ENCODE results near the gene NIFK. TPM values are rescaled to one million over a fixed set of nuclear protein-coding genes. Genes with fewer than 3 reads are reported as not detected.

Gene NIFK
- total and polyA plus RNA-seq, 2 donors (not counting 3 experiments of a cell fraction or from before 2014, with no cell fraction given): 10.7 to 59.7 TPM

DNA sequence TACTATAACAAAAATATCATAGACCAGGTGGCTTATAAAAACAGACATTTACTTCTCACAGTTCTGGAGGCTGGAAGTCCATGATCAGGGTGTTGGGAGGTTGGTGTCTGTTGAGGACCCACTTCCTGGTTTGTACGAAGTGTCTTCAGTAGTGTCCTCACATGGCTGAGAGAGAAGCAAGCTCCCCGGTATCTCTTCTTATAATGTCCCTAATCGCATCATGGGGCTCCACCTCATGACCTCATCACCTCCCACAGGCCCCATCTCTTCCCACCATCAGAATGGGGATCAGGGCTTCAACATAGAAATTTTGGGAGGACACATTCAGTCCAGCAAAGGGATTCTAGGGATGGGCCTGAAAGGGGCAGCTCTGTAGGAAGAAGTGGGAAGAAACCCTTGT is 4.8 kb upstream of the NIFK start:
- intact Hi-C loops (cut with micrococcal nuclease) (loop anchor here (10.0 kb wide), 1 partner anchor 647 kb away; no protein-coding TSS in a partner anchor), dilution Hi-C loops (cut with MboI; ENCODE audit: extremely low pct_ligation_motif_present, low sequenced_read_pairs) (no loop called here)
- no peaks in the 10 kb centered on the region for H3K36me3 ChIP-seq (ENCODE audit: control insufficient read depth in 2 of 2, extremely low read depth in 1 of 2, insufficient read depth in 2 of 2, low read length in 2 of 2)
- FAIRE-seq: no peak
- H2AFZ ChIP-seq (ENCODE audit: low read depth, low read length): no peak overlapping the region
- ChIA-PET CTCF (no interaction called here), POLR2A (no interaction called here)
- H4K20me1 ChIP-seq (replicated peaks; ENCODE audit: control insufficient read depth, extremely low read depth, insufficient read depth, low read length): no peaks in the 10 kb centered on the region
- no peak overlapping the region for H3K4me3 ChIP-seq (replicated peaks in 1 of 3; ENCODE audit: insufficient read depth in 1 of 3, low read depth in 1 of 3, low read length in 3 of 3)
- H3K79me2 ChIP-seq (ENCODE audit: control insufficient read depth, insufficient read depth, low read length): peaks cover 2% of the 10 kb centered on the region
- TF ChIP-seq FOS (IDR thresholded peaks at IDR 0.05; ENCODE audit: borderline replicate concordance, insufficient read depth, low read length) (no peak), MYC (IDR thresholded peaks at IDR 0.05; ENCODE audit: low read depth, low read length) (no peak), POLR2AphosphoS5 (IDR thresholded peaks at IDR 0.05; ENCODE audit: insufficient read depth, low read depth, low read length) (no peak), POLR2A (IDR thresholded peaks at IDR 0.05; ENCODE audit: low read depth, low read length) (no peak), JUN (IDR thresholded peaks at IDR 0.05; ENCODE audit: borderline replicate concordance, insufficient read depth, insufficient read length, low read depth) (no peak), EZH2 (IDR thresholded peaks at IDR 0.05; ENCODE audit: borderline replicate concordance, low read depth, low read length, severe bottlenecking) (no peak)
- TF ChIP-seq, protein P1, sequence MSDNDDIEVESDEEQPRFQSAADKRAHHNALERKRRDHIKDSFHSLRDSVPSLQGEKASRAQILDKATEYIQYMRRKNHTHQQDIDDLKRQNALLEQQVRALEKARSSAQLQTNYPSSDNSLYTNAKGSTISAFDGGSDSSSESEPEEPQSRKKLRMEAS (IDR thresholded peaks at IDR 0.05; ENCODE audit: insufficient read depth, insufficient read length): no peak
- TF ChIP-seq, protein P2, sequence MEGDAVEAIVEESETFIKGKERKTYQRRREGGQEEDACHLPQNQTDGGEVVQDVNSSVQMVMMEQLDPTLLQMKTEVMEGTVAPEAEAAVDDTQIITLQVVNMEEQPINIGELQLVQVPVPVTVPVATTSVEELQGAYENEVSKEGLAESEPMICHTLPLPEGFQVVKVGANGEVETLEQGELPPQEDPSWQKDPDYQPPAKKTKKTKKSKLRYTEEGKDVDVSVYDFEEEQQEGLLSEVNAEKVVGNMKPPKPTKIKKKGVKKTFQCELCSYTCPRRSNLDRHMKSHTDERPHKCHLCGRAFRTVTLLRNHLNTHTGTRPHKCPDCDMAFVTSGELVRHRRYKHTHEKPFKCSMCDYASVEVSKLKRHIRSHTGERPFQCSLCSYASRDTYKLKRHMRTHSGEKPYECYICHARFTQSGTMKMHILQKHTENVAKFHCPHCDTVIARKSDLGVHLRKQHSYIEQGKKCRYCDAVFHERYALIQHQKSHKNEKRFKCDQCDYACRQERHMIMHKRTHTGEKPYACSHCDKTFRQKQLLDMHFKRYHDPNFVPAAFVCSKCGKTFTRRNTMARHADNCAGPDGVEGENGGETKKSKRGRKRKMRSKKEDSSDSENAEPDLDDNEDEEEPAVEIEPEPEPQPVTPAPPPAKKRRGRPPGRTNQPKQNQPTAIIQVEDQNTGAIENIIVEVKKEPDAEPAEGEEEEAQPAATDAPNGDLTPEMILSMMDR (IDR thresholded peaks at IDR 0.05; ENCODE audit: extremely low read depth in 1 of 2, insufficient read depth in 1 of 2, low read depth in 1 of 2, low read length in 2 of 2): no peak
- peaks cover 0 to under 1% of the 10 kb centered on the region in 2 experiments for H3K27me3 ChIP-seq (ENCODE audit: control insufficient read depth in 2 of 2, insufficient read depth in 2 of 2, low read length in 2 of 2)
- DNase-seq (ENCODE audit: low read depth, low spot score): no peak
- H3K4me2 ChIP-seq (ENCODE audit: insufficient read depth, low read length): no peak overlapping the region
- H3K4me1 ChIP-seq (ENCODE audit: control insufficient read depth, extremely low read depth, insufficient read depth, low read length): no peaks in the 10 kb centered on the region
- no TSS peak for BruUV-seq (replicated peaks)
- H3K9me1 ChIP-seq (replicated peaks; ENCODE audit: control insufficient read depth, extremely low read depth, insufficient read depth, low read length): no peaks in the 10 kb centered on the region
- no peak overlapping the region for H3K27ac ChIP-seq (ENCODE audit: insufficient read depth, low read depth, low read length)
- no peak overlapping the region for H3K9ac ChIP-seq (replicated peaks; ENCODE audit: extremely low read depth, insufficient read depth, low read length)
- H3K9me3 ChIP-seq (replicated peaks; ENCODE audit: control insufficient read depth, insufficient read depth, low read length): no peaks in the 10 kb centered on the region

All from endothelial cell of umbilical vein (primary cell).